ENCODE results near the gene ZC3H13. TPM values are rescaled to one million over a fixed set of nuclear protein-coding genes. Genes with fewer than 3 reads are reported as not detected.

ZC3H13 gene
- total RNA-seq, 6 donors from 2014 or later = 23.6 to 71.2 (median 42.3) TPM

GRCh38 chr13:45928843-45929242 lies 123.7 kb downstream of the ZC3H13 start:
- H3K4me1 ChIP-seq = no peaks in the 10 kb centered on the region
- no peaks in the 10 kb centered on the region for H3K9me3 ChIP-seq
- ATAC-seq (ENCODE audit: low FRiP score in 2 of 2) (no peak), DNase-seq (no peak)
- no peaks in the 10 kb centered on the region for H3K27me3 ChIP-seq
- TF ChIP-seq, protein P1, sequence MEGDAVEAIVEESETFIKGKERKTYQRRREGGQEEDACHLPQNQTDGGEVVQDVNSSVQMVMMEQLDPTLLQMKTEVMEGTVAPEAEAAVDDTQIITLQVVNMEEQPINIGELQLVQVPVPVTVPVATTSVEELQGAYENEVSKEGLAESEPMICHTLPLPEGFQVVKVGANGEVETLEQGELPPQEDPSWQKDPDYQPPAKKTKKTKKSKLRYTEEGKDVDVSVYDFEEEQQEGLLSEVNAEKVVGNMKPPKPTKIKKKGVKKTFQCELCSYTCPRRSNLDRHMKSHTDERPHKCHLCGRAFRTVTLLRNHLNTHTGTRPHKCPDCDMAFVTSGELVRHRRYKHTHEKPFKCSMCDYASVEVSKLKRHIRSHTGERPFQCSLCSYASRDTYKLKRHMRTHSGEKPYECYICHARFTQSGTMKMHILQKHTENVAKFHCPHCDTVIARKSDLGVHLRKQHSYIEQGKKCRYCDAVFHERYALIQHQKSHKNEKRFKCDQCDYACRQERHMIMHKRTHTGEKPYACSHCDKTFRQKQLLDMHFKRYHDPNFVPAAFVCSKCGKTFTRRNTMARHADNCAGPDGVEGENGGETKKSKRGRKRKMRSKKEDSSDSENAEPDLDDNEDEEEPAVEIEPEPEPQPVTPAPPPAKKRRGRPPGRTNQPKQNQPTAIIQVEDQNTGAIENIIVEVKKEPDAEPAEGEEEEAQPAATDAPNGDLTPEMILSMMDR (IDR thresholded peaks at IDR 0.05) = no peak
- TF ChIP-seq POLR2AphosphoS5 (IDR thresholded peaks at IDR 0.05) (no peak), EP300 (IDR thresholded peaks at IDR 0.05) (no peak), POLR2A (IDR thresholded peaks at IDR 0.05) (no peak)
- H3K36me3 ChIP-seq = no peaks in the 10 kb centered on the region
- H3K4me3 ChIP-seq = no peak overlapping the region
- no peak overlapping the region for H3K27ac ChIP-seq
- 35 to 43% methylated on average over 2 of the region's 2 CpGs for WGBS, 2 donors

- H3K4me1 ChIP-seq = no peaks in the 10 kb centered on the region
- TF ChIP-seq POLR2A (IDR thresholded peaks at IDR 0.05) = no peak
- TF ChIP-seq EP300 (IDR thresholded peaks at IDR 0.05) = no peak
- no peak for TF ChIP-seq POLR2AphosphoS5 (IDR thresholded peaks at IDR 0.05)
- TF ChIP-seq, protein P1 (IDR thresholded peaks at IDR 0.05) = no peak
- H3K27me3 ChIP-seq = no peaks in the 10 kb centered on the region
- WGBS, 2 donors = 85 to 92% methylated on average over 5 of the region's 5 CpGs
- no peak for ATAC-seq (ENCODE audit: low FRiP score in 2 of 2)
- H3K4me3 ChIP-seq = no peak overlapping the region
- DNase-seq = no peak
- H3K27ac ChIP-seq = no peak overlapping the region
- H3K36me3 ChIP-seq = no peaks in the 10 kb centered on the region
- H3K9me3 ChIP-seq = no peaks in the 10 kb centered on the region
These were observed 124.4 kb downstream of the ZC3H13 start for GRCh38 chr13:45928176-45928575.

DNA sequence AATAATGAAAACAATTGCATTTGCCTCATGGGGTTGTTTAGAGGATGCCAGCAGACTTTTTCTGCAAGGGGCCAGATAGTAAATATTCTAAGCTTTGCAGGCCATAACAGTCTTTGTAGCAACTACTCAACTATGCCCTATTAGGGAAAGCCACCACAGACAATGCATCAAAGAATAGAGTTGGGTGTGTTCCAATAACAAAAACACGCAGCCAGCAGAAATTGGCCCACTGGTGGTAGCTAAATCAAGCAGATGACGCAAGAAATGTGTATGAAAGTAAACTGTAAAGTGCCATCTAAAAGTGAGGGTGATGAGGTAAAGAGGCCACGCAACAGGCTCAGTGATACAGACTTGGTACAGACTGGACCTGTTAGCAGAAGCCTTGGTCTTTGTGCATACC lies 125.8 kb downstream of the ZC3H13 start:
- no peak for ATAC-seq (ENCODE audit: low FRiP score in 2 of 2)
- DNase-seq = no peak
- Histone ChIP-seq H3K9me3 (no peaks in the 10 kb centered on the region), H3K4me1 (no peaks in the 10 kb centered on the region), H3K27ac (no peak overlapping the region), H3K27me3 (no peaks in the 10 kb centered on the region), H3K36me3 (no peaks in the 10 kb centered on the region), H3K4me3 (no peak overlapping the region)
- WGBS, 2 donors = 61 to 71% methylated on average over 3 of the region's 3 CpGs
- TF ChIP-seq POLR2AphosphoS5 (IDR thresholded peaks at IDR 0.05) (no peak), POLR2A (IDR thresholded peaks at IDR 0.05) (no peak), EP300 (IDR thresholded peaks at IDR 0.05) (no peak)
- TF ChIP-seq, protein P1 (IDR thresholded peaks at IDR 0.05) = no peak

GRCh38 chr13:45925151-45925550 lies 127.4 kb downstream of the ZC3H13 start:
- DNase-seq (no peak), ATAC-seq (ENCODE audit: low FRiP score in 2 of 2) (no peak)
- Histone ChIP-seq H3K27ac (no peak overlapping the region), H3K4me3 (no peak overlapping the region), H3K4me1 (no peaks in the 10 kb centered on the region), H3K9me3 (no peaks in the 10 kb centered on the region), H3K36me3 (no peaks in the 10 kb centered on the region), H3K27me3 (no peaks in the 10 kb centered on the region)
- 75 to 91% methylated on average over 3 of the region's 3 CpGs for WGBS, 2 donors
- no peak for TF ChIP-seq POLR2AphosphoS5 (IDR thresholded peaks at IDR 0.05)
- TF ChIP-seq, protein P1 (IDR thresholded peaks at IDR 0.05) = no peak
- TF ChIP-seq POLR2A (IDR thresholded peaks at IDR 0.05) = no peak
- TF ChIP-seq EP300 (IDR thresholded peaks at IDR 0.05) = no peak

DNA sequence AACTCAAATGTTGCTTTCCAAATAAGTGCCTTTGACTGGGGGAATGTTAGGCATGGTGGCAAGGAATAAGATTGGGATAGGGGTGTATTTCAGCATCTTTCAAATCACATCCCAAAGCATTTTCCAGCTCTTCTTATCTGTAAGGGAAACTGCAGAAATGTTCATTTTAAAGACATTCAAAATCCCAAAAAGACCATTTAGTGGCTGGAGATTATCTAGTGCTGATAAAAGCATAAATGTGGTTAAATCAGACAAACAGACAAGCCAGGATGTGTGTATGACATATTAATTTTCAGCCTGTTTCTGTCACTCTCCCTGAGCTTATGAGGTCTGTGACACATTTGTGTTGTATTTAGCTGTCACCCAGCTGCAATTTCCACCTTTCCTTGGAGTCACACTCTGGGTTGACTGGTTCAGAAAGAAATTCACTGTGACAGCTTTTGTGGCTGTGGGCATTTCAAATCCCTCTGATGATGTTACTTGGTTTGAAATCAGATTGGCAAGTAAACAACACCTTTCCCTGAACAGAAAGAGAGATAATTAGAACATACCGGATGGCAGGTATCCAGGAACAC lies 131.3 kb downstream of the ZC3H13 start:
- no peak for ATAC-seq (ENCODE audit: low FRiP score in 2 of 2)
- Histone ChIP-seq H3K4me3 (no peak overlapping the region), H3K27ac (no peak overlapping the region), H3K4me1 (no peaks in the 10 kb centered on the region), H3K27me3 (no peaks in the 10 kb centered on the region), H3K36me3 (no peaks in the 10 kb centered on the region), H3K9me3 (no peaks in the 10 kb centered on the region)
- WGBS, 2 donors = 89 to 97% methylated on average over 1 of the region's 1 CpG
- TF ChIP-seq POLR2A (IDR thresholded peaks at IDR 0.05) (no peak), EP300 (IDR thresholded peaks at IDR 0.05) (no peak), POLR2AphosphoS5 (IDR thresholded peaks at IDR 0.05) (no peak)
- TF ChIP-seq, protein P1 (IDR thresholded peaks at IDR 0.05) = no peak
- no peak for DNase-seq

Data from upper lobe of left lung (tissue), 6 donors.